Spleen (tissue), 11 donors: ENCODE results near the gene BAHCC1. TPM values are rescaled to one million over a fixed set of nuclear protein-coding genes. Genes with fewer than 3 reads are reported as not detected.
"Not testable (repeated sequence)": the region's sequence is repeated elsewhere in the genome, so short reads cannot be mapped to it uniquely, and the experiment has no call there.

Source experiments
- DNase-seq: peaks from one replicate; pipeline ENCODE4 v3.0.0-alpha.2; 2020
- H3K27ac ChIP-seq, 8 donors: fragments of 200-600 bp; sonication (generic) in 7 of 8; 1 replicate in 4 of 8; 2 replicates in 4 of 8; pipeline versions ENCODE4 v1.5.0 to v1.8.0; 2016 to 2021; ENCODE audit warnings: inconsistent platforms in 4 of 8, mild to moderate bottlenecking in 4 of 8, moderate library complexity in 1 of 8
- H3K27me3 ChIP-seq, 7 donors: fragments of 200-600 bp; sonication (generic) in 6 of 7; replicated peaks in 1 of 7; 1 replicate in 4 of 7; 2 replicates in 3 of 7; pipeline versions ENCODE4 v1.5.0 to v1.8.0; 2016 to 2021; ENCODE audit warnings: inconsistent platforms in 3 of 7, mild to moderate bottlenecking in 1 of 7
- H3K36me3 ChIP-seq, 6 donors: fragments of 200-600 bp; sonication (generic) in 5 of 6; 1 replicate in 4 of 6; 2 replicates in 2 of 6; pipeline versions ENCODE4 v1.5.0 to v1.8.0; 2016 to 2021; ENCODE audit warnings: inconsistent platforms in 2 of 6
- H3K4me1 ChIP-seq, 6 donors: fragments of 200-600 bp; sonication (generic) in 5 of 6; 1 replicate in 3 of 6; 2 replicates in 3 of 6; pipeline versions ENCODE4 v1.5.0 to v1.8.0; 2016 to 2021; ENCODE audit warnings: inconsistent platforms in 3 of 6
- H3K4me3 ChIP-seq, 8 donors: fragments of 200-600 bp; sonication (generic) in 7 of 8; 1 replicate in 4 of 8; 2 replicates in 4 of 8; pipeline versions ENCODE4 v1.5.0 to v1.8.0; 2016 to 2021; ENCODE audit warnings: inconsistent platforms in 4 of 8, mild to moderate bottlenecking in 4 of 8, moderate library complexity in 2 of 8
- H3K9me3 ChIP-seq, 8 donors: fragments of 200-600 bp; sonication (generic) in 7 of 8; 1 replicate in 4 of 8; 2 replicates in 4 of 8; pipeline versions ENCODE4 v1.5.0 to v1.8.0; 2016 to 2021; ENCODE audit warnings: inconsistent platforms in 4 of 8
- POLR2A ChIP-seq, 3 donors: fragments of 450-650 bp; IDR thresholded peaks; one replicate each; pipeline ENCODE4 v1.5.1; 2017; ENCODE audit warnings: antibody characterized with exemption in 3 of 3, mild to moderate bottlenecking in 1 of 3
- POLR2AphosphoS5 ChIP-seq, 3 donors: sonication (generic); formaldehyde crosslinking; IDR thresholded peaks; one replicate each; pipeline ENCODE4 v1.5.1; 2017; ENCODE audit warnings: antibody characterized with exemption in 3 of 3
- WGBS, 5 donors: extraction: QIAGEN DNeasy Blood & Tissue Kit in 3 of 5; methylation state at CpG; one replicate each; pipeline versions ENCODE4 v1.1.5 to v1.1.7; 2013 to 2018; 5-methylcytosine and 5-hydroxymethylcytosine counted together
- intact Hi-C: fragments of 100-400 bp; cut with DNase I; formaldehyde crosslinking; loops from one replicate; pipeline ENCODE4 v1.15.0; 2023; ENCODE audit warnings: low total_unique reads
- polyA plus RNA-seq, 3 donors: library from polyadenylated mRNA; stranded (reverse); fragments of 200-250 nt; gene quantifications; one replicate each; pipeline ENCODE4 v1.2.1, GENCODE V29; 2013
- total RNA-seq, 7 donors: library from RNA; depleted of rRNA in 3 of 7; stranded (reverse); fragments of >200 nt in 3 of 7; fragmentation: NEBNext Ultra II Directional in 4 of 7; extraction: Animal tissue kit (Norgen Biotek cat#: 25700) in 4 of 7; gene quantifications; one replicate each; pipeline versions ENCODE4 v1.1.0 to v1.2.1, GENCODE V29; 2016 to 2021
- TF ChIP-seq, protein P1 (sequence below), 11 experiments: fragments of 200-600 bp in 7 of 11; fragments of 450-650 bp in 4 of 11; sonication (generic) in 4 of 11; IDR thresholded peaks in 8 of 11; conservative IDR thresholded peaks in 3 of 11; 1 replicate in 7 of 11; 2 replicates in 4 of 11; pipeline versions ENCODE4 v1.4.0 to v1.8.0; 2016 to 2021; ENCODE audit warnings: antibody characterized with exemption in 11 of 11, inconsistent platforms in 4 of 11, mild to moderate bottlenecking in 1 of 11
- donor health status: healthy with polysubstance abuse.
- donor health status: DM: no; HTN: no; CAD: no; lungs with moderate emphysema.
- donor health status: DM: no; HTN: no; CAD: no.
- donor health status: Bipolar disorder and iron deficiency.
- donor health status: healthy.
- donor health status: DM: no; HTN: no; CAD: no.
- donor health status: DM: yes; HTN: yes; CAD: no.

The BAHCC1 gene
- total and polyA plus RNA-seq, 10 donors = 1.7 to 20.3 (median 12.4) TPM

GRCh38 chr17:81422776-81423697, 27.8 kb downstream of the BAHCC1 start:
- H3K36me3 ChIP-seq = no peaks in the 10 kb centered on the region
- TF ChIP-seq, protein P1, sequence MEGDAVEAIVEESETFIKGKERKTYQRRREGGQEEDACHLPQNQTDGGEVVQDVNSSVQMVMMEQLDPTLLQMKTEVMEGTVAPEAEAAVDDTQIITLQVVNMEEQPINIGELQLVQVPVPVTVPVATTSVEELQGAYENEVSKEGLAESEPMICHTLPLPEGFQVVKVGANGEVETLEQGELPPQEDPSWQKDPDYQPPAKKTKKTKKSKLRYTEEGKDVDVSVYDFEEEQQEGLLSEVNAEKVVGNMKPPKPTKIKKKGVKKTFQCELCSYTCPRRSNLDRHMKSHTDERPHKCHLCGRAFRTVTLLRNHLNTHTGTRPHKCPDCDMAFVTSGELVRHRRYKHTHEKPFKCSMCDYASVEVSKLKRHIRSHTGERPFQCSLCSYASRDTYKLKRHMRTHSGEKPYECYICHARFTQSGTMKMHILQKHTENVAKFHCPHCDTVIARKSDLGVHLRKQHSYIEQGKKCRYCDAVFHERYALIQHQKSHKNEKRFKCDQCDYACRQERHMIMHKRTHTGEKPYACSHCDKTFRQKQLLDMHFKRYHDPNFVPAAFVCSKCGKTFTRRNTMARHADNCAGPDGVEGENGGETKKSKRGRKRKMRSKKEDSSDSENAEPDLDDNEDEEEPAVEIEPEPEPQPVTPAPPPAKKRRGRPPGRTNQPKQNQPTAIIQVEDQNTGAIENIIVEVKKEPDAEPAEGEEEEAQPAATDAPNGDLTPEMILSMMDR (IDR thresholded peaks at IDR 0.05 in 8 of 11, conservative IDR thresholded peaks at IDR 0.05 in 3 of 11) = no peak
- TF ChIP-seq POLR2A (IDR thresholded peaks at IDR 0.05) = no peak
- peak in 2 of 3 donors; percentile 60 to 64 for TF ChIP-seq POLR2AphosphoS5 (IDR thresholded peaks at IDR 0.05)
- H3K4me3 ChIP-seq = peak overlapping the region in 1 of 8 donors; percentile 13
- peaks cover 0 to 64% (median 13%) of the 10 kb centered on the region in 7 donors for H3K27me3 ChIP-seq
- no peaks in the 10 kb centered on the region for H3K9me3 ChIP-seq
- H3K27ac ChIP-seq = peak overlapping the region in 7 of 8 donors; percentile 36 to 81 (median 68)
- WGBS, 5 donors = 19 to 41% (median 27%) methylated on average over 9 to 34 of the region's 34 CpGs
- DNase-seq = no peak
- peaks cover 17 to 76% (median 66%) of the 10 kb centered on the region in 6 donors for H3K4me1 ChIP-seq
- intact Hi-C loops = no loop called here

DNA sequence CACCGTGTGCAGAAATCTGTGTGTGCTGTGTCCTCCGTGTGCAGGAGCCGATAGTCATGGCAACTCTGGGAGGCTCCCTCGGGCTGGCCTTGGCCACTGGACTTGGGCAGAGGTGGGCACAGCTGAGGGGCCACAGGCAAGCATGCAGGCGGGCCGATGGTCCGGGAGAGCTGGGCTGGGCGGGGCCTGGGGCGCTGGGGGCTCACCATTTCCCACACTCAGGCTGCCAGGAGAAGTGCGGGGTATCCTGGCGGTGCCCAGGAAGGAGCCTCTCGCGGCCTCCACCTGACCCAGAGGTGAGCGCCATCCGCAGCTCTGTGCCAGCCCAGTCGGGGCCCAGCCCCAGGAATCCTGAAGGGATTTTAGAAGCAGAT, 28.4 kb downstream of the BAHCC1 start:
- intact Hi-C loops = no loop called here
- peak overlapping the region in 7 of 8 donors; percentile 36 to 81 (median 68) for H3K27ac ChIP-seq
- H3K9me3 ChIP-seq = no peaks in the 10 kb centered on the region
- H3K4me1 ChIP-seq = peaks cover 23 to 78% (median 70%) of the 10 kb centered on the region in 6 donors
- 63 to 72% (median 65%) methylated on average over 8 to 16 of the region's 16 CpGs for WGBS, 5 donors
- H3K4me3 ChIP-seq = no peak overlapping the region
- DNase-seq = no peak
- no peaks in the 10 kb centered on the region for H3K36me3 ChIP-seq
- no peak for TF ChIP-seq POLR2AphosphoS5 (IDR thresholded peaks at IDR 0.05)
- TF ChIP-seq, protein P1 (IDR thresholded peaks at IDR 0.05 in 8 of 11, conservative IDR thresholded peaks at IDR 0.05 in 3 of 11) = no peak
- TF ChIP-seq POLR2A (IDR thresholded peaks at IDR 0.05) = no peak
- H3K27me3 ChIP-seq = peaks cover 0 to 71% (median 20%) of the 10 kb centered on the region in 7 donors

- H3K4me1 ChIP-seq = peaks cover 30 to 78% (median 71%) of the 10 kb centered on the region in 6 donors
- WGBS, 5 donors = 87 to 99% (median 92%) methylated on average over 5 of the region's 5 CpGs
- no peak overlapping the region for H3K4me3 ChIP-seq
- no peaks in the 10 kb centered on the region for H3K36me3 ChIP-seq
- TF ChIP-seq, protein P1 (IDR thresholded peaks at IDR 0.05 in 8 of 11, conservative IDR thresholded peaks at IDR 0.05 in 3 of 11) = no peak
- TF ChIP-seq POLR2AphosphoS5 (IDR thresholded peaks at IDR 0.05) = no peak
- no peak for TF ChIP-seq POLR2A (IDR thresholded peaks at IDR 0.05)
- no peak for DNase-seq
- H3K27me3 ChIP-seq = peaks cover 0 to 74% (median 27%) of the 10 kb centered on the region in 7 donors
- H3K9me3 ChIP-seq = no peaks in the 10 kb centered on the region
- intact Hi-C loops = no loop called here
- peak overlapping the region in 2 of 8 donors; percentile 74 to 77 for H3K27ac ChIP-seq
These were observed 29.1 kb downstream of the BAHCC1 start for GRCh38 chr17:81424151-81425017.

GRCh38 chr17:81425041-81425440, 29.8 kb downstream of the BAHCC1 start:
- H3K4me3 ChIP-seq, H3K36me3 ChIP-seq, DNase-seq, H3K9me3 ChIP-seq, intact Hi-C loops, H3K27ac ChIP-seq: not testable (repeated sequence)
- H3K4me1 ChIP-seq = peaks cover 34 to 78% (median 72%) of the 10 kb centered on the region in 6 donors
- peaks cover 0 to 74% (median 33%) of the 10 kb centered on the region in 7 donors for H3K27me3 ChIP-seq

DNA sequence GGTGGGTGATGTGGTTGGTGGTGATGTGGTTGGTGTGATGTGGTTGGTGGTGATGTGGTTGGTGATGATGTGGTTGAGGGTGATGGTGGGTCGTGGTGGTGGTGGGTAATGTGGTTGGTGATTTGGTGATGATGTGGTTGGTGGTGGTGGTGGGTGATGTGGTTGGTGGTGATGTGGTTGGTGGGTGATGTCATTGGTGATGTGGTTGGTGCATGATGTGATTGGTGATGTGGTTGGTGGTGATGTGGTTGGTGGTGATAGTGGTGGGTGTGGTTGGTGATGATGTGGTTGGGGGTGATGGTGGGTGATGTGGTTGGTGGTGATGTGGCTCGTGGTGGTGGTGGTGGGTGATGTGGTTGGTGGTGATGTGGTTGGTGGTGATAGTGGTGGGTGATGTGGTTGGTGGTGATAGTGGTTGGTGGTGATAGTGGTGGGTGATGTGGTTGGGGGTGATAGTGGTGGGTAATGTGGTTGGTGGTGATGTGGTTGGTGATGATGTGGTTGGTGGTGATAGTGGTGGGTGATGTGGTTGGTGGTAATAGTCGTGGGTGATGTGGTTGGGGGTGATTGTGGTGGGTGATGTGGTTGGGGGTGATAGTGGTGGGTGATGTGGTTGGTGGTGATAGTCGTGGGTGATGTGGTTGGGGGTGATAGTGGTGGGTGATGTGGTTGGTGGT, 30.6 kb downstream of the BAHCC1 start:
- H3K4me3 ChIP-seq, H3K36me3 ChIP-seq, DNase-seq, H3K9me3 ChIP-seq, intact Hi-C loops, H3K27ac ChIP-seq: not testable (repeated sequence)
- Histone ChIP-seq H3K4me1 (peaks cover 32 to 78% (median 70%) of the 10 kb centered on the region in 6 donors), H3K27me3 (peaks cover 0 to 74% (median 39%) of the 10 kb centered on the region in 7 donors)
- 55 to 71% (median 67%) methylated on average over 4 of the region's 4 CpGs for WGBS, 5 donors
